HG02870 (cell line): ENCODE measurements around the gene SNRNP35.
"Not testable (repeated sequence)": the region's sequence is repeated elsewhere in the genome, so short reads cannot be mapped to it uniquely, and the experiment has no call there.

Source experiments
- ATAC-seq: cut with Tn5 transposase; IDR thresholded peaks from one replicate; pipeline ENCODE4 v1.9.1; 2021; ENCODE audit warnings: mild to moderate bottlenecking, moderate library complexity; ENCODE audit not compliant: unreplicated experiment

SNRNP35 gene

GRCh38 chr12:123446333-123446713 is 11.6 kb upstream of the SNRNP35 start:
- ATAC-seq = no peak

GRCh38 chr12:123449249-123449733 is 8.6 kb upstream of the SNRNP35 start:
- ATAC-seq = no peak

- ATAC-seq = no peak
These were observed 8.1 kb upstream of the SNRNP35 start for GRCh38 chr12:123449856-123450255.

GRCh38 chr12:123450636-123451035 is 7.3 kb upstream of the SNRNP35 start:
- ATAC-seq = no peak

- ATAC-seq = not testable (repeated sequence)
These were observed 5.7 kb upstream of the SNRNP35 start for GRCh38 chr12:123452276-123452550.

GRCh38 chr12:123453165-123453564 is 4.8 kb upstream of the SNRNP35 start:
- ATAC-seq = no peak

GRCh38 chr12:123463174-123463573 is 5.2 kb downstream of the SNRNP35 start:
- not testable (repeated sequence) for ATAC-seq

- ATAC-seq = no peak
These were observed 7.1 kb downstream of the SNRNP35 start for GRCh38 chr12:123465084-123465483.

GRCh38 chr12:123468786-123469185 is 10.8 kb downstream of the SNRNP35 start:
- no peak for ATAC-seq

- no peak for ATAC-seq
These were observed 12.0 kb downstream of the SNRNP35 start for GRCh38 chr12:123469978-123470377.

- ATAC-seq = no peak
These were observed 13.6 kb downstream of the SNRNP35 start for GRCh38 chr12:123471374-123472068.

GRCh38 chr12:123472438-123472849 is 14.5 kb downstream of the SNRNP35 start:
- no peak for ATAC-seq

GRCh38 chr12:123474485-123475245 is 16.7 kb downstream of the SNRNP35 start:
- ATAC-seq = no peak

GRCh38 chr12:123475246-123475703 is 17.3 kb downstream of the SNRNP35 start:
- ATAC-seq = no peak

- no peak for ATAC-seq
These were observed 20.1 kb downstream of the SNRNP35 start for GRCh38 chr12:123478069-123478468.

GRCh38 chr12:123478762-123479161 is 20.8 kb downstream of the SNRNP35 start:
- ATAC-seq = no peak

GRCh38 chr12:123479442-123480180 is 21.7 kb downstream of the SNRNP35 start:
- ATAC-seq = no peak

- ATAC-seq = not testable (repeated sequence)
These were observed 23.3 kb downstream of the SNRNP35 start for GRCh38 chr12:123481251-123481650.

GRCh38 chr12:123482876-123483275 is 24.9 kb downstream of the SNRNP35 start:
- no peak for ATAC-seq

- ATAC-seq = no peak
These were observed 25.8 kb downstream of the SNRNP35 start for GRCh38 chr12:123483602-123484248.

- ATAC-seq = no peak
These were observed 27.8 kb downstream of the SNRNP35 start for GRCh38 chr12:123485756-123486155.
